ENCODE data around the gene SNX25.

Gene SNX25

GRCh38 chr4:185339941-185340340 is 130.5 kb downstream of the SNX25 start:
- TF ChIP-seq YY1 (IDR thresholded peaks at IDR 0.05; ENCODE audit: low read depth) (no peak), TEAD4 (IDR thresholded peaks at IDR 0.05) (no peak), EP300 (IDR thresholded peaks at IDR 0.05; ENCODE audit: borderline replicate concordance) (no peak), TAF1 (IDR thresholded peaks at IDR 0.05; ENCODE audit: low read depth) (no peak), CEBPB (IDR thresholded peaks at IDR 0.05) (no peak), EGR1 (IDR thresholded peaks at IDR 0.05) (no peak), RAD21 (IDR thresholded peaks at IDR 0.05; ENCODE audit: low read depth) (no peak), CREB1 (IDR thresholded peaks at IDR 0.05; ENCODE audit: low read depth) (no peak), FOXM1 (IDR thresholded peaks at IDR 0.05; ENCODE audit: borderline replicate concordance, low read depth) (no peak), NFIC (IDR thresholded peaks at IDR 0.05) (no peak), REST (IDR thresholded peaks at IDR 0.05; ENCODE audit: low read depth) (no peak), TCF12 (IDR thresholded peaks at IDR 0.05; ENCODE audit: low read depth) (no peak), ZBTB7A (IDR thresholded peaks at IDR 0.05; ENCODE audit: low read depth) (no peak), USF1 (IDR thresholded peaks at IDR 0.05) (no peak)

GRCh38 chr4:185341377-185341776 is 132.0 kb downstream of the SNX25 start:
- TF ChIP-seq CEBPB (IDR thresholded peaks at IDR 0.05) (no peak), YY1 (IDR thresholded peaks at IDR 0.05; ENCODE audit: low read depth) (no peak), USF1 (IDR thresholded peaks at IDR 0.05) (no peak), EGR1 (IDR thresholded peaks at IDR 0.05) (no peak), TEAD4 (IDR thresholded peaks at IDR 0.05) (no peak)

- TF ChIP-seq TCF12 (IDR thresholded peaks at IDR 0.05; ENCODE audit: low read depth) (no peak), TEAD4 (IDR thresholded peaks at IDR 0.05) (no peak), USF1 (IDR thresholded peaks at IDR 0.05) (no peak), CEBPB (IDR thresholded peaks at IDR 0.05) (no peak), REST (IDR thresholded peaks at IDR 0.05; ENCODE audit: low read depth) (no peak), FOXM1 (IDR thresholded peaks at IDR 0.05; ENCODE audit: borderline replicate concordance, low read depth) (no peak), TAF1 (IDR thresholded peaks at IDR 0.05; ENCODE audit: low read depth) (no peak), NFIC (IDR thresholded peaks at IDR 0.05) (no peak), ZBTB7A (IDR thresholded peaks at IDR 0.05; ENCODE audit: low read depth) (no peak), EP300 (IDR thresholded peaks at IDR 0.05; ENCODE audit: borderline replicate concordance) (no peak), CREB1 (IDR thresholded peaks at IDR 0.05; ENCODE audit: low read depth) (no peak), RAD21 (IDR thresholded peaks at IDR 0.05; ENCODE audit: low read depth) (no peak), MAX (IDR thresholded peaks at IDR 0.05) (no peak), YY1 (IDR thresholded peaks at IDR 0.05; ENCODE audit: low read depth) (no peak), EGR1 (IDR thresholded peaks at IDR 0.05) (no peak)
Observed at GRCh38 chr4:185341841-185342240, 132.4 kb downstream of the SNX25 start.

- TF ChIP-seq TEAD4 (IDR thresholded peaks at IDR 0.05) (no peak), MAX (IDR thresholded peaks at IDR 0.05) (no peak), ZBTB7A (IDR thresholded peaks at IDR 0.05; ENCODE audit: low read depth) (no peak), EGR1 (IDR thresholded peaks at IDR 0.05) (no peak), YY1 (IDR thresholded peaks at IDR 0.05; ENCODE audit: low read depth) (no peak), REST (IDR thresholded peaks at IDR 0.05; ENCODE audit: low read depth) (no peak), RAD21 (IDR thresholded peaks at IDR 0.05; ENCODE audit: low read depth) (no peak), CEBPB (IDR thresholded peaks at IDR 0.05) (no peak), TAF1 (IDR thresholded peaks at IDR 0.05; ENCODE audit: low read depth) (no peak), CREB1 (IDR thresholded peaks at IDR 0.05; ENCODE audit: low read depth) (no peak), NFIC (IDR thresholded peaks at IDR 0.05) (no peak), FOXM1 (IDR thresholded peaks at IDR 0.05; ENCODE audit: borderline replicate concordance, low read depth) (no peak), EP300 (IDR thresholded peaks at IDR 0.05; ENCODE audit: borderline replicate concordance) (no peak), TCF12 (IDR thresholded peaks at IDR 0.05; ENCODE audit: low read depth) (no peak), USF1 (IDR thresholded peaks at IDR 0.05) (no peak)
Observed at GRCh38 chr4:185343726-185344581, 134.6 kb downstream of the SNX25 start.

Data from Ishikawa (cell line).